Measurements from ENCODE around the gene SLC49A3.

DNA sequence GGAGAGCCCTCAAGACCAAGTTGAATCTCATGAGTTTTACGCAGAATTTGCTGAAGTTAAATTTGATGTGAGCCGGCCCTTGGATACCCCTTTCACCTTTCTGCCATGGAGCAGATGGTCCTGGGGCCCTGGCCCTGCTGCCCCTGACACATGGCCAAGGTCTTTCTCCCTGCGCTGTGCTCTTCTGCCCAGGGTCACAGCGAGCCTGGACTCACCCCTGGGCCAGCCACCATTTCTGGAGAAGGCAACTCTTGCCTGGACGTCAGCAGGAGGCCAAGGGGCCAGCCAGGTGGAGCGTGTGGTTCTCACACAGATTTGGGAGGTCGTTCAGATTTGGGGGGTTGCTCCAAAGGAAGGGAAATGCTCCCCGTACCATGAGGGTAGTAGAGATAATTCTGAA, 46.6 kb upstream of the SLC49A3 start:
- TF ChIP-seq POLR2AphosphoS5 (IDR thresholded peaks at IDR 0.05; ENCODE audit: low read depth, low read length) (no peak), SIN3A (IDR thresholded peaks at IDR 0.05; ENCODE audit: borderline replicate concordance, insufficient read depth, low read length) (no peak), TAF1 (IDR thresholded peaks at IDR 0.05; ENCODE audit: borderline replicate concordance, insufficient read depth, low read length) (no peak)
- TF ChIP-seq, protein P1, sequence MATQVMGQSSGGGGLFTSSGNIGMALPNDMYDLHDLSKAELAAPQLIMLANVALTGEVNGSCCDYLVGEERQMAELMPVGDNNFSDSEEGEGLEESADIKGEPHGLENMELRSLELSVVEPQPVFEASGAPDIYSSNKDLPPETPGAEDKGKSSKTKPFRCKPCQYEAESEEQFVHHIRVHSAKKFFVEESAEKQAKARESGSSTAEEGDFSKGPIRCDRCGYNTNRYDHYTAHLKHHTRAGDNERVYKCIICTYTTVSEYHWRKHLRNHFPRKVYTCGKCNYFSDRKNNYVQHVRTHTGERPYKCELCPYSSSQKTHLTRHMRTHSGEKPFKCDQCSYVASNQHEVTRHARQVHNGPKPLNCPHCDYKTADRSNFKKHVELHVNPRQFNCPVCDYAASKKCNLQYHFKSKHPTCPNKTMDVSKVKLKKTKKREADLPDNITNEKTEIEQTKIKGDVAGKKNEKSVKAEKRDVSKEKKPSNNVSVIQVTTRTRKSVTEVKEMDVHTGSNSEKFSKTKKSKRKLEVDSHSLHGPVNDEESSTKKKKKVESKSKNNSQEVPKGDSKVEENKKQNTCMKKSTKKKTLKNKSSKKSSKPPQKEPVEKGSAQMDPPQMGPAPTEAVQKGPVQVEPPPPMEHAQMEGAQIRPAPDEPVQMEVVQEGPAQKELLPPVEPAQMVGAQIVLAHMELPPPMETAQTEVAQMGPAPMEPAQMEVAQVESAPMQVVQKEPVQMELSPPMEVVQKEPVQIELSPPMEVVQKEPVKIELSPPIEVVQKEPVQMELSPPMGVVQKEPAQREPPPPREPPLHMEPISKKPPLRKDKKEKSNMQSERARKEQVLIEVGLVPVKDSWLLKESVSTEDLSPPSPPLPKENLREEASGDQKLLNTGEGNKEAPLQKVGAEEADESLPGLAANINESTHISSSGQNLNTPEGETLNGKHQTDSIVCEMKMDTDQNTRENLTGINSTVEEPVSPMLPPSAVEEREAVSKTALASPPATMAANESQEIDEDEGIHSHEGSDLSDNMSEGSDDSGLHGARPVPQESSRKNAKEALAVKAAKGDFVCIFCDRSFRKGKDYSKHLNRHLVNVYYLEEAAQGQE (IDR thresholded peaks at IDR 0.05; ENCODE audit: insufficient read depth in 1 of 2, low read depth in 2 of 2, low read length in 2 of 2) = no peak

Measured in PFSK-1 (cell line).